ENCODE measurements around the gene RPL7L1.
"Not testable (repeated sequence)": the region's sequence is repeated elsewhere in the genome, so short reads cannot be mapped to it uniquely, and the experiment has no call there.

Gene RPL7L1

DNA sequence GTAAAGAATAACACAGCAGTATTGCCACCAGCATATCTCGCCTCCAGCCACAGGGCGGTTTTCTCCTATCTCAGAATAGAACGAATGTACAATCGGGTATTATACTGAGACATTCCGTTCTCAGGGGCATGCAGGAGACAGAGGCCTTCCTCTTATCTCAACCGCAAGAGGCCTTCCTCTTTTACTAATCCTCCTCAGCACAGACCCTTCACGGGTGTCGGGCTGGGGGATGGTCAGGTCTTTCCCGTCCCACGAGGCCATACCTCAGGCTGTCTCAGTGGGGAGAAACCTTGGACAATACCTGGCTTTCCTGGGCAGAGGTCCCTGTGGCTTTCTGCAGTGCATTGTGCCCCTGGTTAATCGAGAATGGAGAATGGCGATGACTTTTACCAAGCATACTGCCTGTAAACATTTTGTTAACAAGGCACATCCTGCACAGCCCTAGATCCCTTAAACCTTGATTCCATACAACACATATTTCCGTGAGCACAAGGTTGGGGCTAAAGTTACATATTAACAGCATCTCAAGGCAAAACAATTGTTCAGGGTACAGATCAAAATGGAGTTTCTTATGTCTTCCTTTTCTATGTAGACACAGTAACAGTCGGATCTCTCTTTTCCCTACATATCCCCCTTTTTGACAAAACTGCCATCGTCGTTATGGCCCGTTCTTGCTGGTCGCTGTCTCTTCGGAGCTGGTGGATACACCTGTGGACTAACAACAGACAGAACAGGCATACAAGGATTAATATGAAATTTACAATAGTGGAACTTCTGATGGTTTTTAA, 14.8 kb downstream of the RPL7L1 start:
- DNase-seq, result not testable (repeated sequence)

DNA sequence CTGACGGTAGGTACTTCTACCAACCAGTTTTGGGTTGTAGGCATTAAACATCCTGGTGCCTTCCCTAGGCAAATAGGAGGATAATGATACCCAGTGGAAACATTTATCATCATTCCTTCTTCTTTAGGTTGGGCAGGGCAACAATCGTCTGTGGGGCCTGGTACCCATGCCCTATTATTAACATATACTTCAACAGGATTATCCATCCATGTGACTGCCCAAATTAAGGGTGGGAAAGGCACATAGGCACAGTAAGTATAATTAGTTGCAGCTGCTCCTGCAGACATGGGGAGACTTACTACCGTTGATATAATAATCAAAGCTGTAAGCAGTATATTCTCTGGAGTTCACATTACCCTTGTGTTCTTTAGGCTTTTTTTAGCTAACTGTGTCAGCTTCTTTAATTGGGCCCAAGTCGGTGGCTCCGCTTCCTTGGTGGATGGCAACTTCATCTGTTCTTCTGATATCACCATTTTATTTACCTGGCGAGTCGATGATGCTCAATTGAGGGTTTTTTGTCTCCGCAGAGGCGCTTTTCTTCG, 16.8 kb downstream of the RPL7L1 start:
- DNase-seq, result no peak

DNA sequence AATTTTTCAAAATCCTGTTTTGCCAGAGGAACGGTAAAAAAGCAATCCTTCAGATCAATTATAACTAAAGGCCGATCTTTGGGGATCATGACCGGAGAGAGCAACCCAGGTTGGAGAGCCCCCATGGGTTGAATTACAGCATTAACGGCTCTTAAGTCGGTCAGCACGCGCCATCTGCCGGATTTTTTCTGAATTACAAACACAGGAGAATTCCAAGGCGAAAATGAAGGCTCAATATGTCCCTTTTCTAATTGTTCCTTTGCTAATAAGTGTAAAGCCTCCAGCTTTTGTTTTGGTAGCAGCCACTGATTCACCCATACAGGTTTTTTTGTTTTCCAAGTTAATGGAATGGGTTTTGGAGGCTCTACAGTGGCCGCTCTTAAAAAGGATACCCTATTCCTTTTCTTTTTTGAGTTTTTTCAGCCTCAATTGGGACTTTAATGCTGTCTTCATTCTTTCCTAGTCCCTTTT, 19.5 kb downstream of the RPL7L1 start:
- peak; percentile 24 for DNase-seq

DNA sequence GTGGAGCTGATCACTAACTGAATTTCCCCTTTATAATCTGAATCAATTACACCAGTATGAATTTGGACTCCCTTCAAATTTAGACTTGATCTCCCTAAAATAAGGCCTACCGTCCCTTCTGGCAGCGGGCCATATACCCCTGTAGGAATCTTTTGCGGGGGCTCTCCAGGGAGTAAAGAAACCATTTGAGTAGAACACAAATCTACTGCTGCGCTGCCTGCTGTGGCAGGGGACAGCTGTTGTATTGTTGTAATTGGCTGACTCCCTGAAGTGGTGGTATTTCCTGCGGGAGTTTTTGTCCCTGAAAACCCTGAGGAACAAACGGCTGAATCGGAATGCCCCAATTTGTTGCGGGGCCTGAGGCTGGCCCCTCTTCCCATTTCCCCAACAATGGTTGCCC, 20.5 kb downstream of the RPL7L1 start:
- DNase-seq, result no peak

DNA sequence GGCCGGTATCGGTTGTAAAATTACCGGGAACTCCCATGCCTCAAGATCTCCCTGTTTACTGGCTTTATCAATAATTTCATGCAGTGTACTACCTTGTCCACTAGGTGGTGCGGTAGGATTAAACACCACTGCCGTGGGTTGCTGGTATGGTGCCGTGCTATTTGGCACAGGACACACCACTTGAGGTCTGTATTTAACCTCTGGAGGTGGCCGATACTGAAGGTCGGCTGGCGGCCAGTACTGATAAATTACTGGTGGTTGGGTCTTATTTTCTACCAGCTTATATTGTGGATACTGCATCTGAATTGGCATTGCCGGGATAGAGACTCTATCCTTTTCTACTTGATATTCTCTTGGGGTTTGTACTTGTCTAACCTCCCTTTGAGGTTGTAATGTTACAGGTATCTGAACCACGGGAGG, 22.1 kb downstream of the RPL7L1 start:
- DNase-seq, result peak; percentile 51

DNA sequence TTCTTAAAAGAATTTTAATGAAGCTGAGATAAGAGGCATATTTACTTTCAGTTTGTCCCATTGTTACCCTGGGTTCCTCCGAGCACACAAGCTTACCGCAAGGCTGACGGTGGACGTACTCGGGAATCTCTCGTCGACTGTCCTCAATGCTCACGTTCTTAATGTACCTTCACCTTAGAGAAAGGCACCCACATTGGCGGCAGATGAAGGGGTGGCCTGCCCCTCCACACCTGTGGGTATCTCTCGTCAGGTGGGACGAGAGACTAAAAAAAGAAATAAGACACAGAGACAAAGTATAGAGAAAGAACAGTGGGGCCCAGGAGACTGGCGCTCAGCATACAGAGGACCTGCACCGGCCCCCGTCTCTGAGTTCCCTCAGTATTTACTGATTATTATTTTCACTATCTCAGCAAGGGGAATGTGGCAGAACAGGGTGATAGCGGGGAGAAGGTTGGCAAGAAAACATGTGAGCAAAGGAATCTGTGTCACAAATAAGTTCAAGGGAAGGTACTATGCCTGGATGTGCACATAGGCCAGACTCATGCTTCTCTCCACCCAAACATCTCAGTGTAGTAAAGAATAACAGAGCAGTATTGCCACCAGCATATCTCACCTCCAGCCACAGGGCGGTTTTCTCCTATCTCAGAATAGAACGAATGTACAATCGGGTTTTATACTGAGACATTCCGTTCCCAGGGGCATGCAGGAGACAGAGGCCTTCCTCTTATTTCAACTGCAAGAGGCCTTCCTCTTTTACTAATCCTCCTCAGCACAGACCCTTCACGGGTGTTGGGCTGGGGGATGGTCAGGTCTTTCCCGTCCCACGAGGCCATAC, 23.2 kb downstream of the RPL7L1 start:
- DNase-seq, result not testable (repeated sequence)

DNA sequence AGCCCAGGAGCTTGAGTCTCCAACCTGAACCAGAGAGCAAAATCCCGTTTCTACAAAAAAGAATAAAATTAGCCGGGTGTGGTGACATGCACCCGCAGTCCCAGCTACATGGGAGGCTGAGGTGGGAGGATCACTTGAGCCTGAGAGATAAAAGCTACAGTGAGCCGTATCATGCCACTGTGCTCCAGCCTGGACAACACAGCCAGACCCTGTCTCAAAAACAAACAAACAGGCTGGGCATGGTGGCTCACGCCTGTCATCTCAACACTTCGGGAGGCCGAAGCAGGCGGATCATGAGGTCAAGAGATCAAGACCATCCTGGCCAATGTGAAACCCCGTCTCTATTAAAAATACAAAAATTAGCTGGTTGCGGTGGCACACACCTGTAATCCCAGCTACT, 25.1 kb downstream of the RPL7L1 start:
- DNase-seq, result no peak

DNA sequence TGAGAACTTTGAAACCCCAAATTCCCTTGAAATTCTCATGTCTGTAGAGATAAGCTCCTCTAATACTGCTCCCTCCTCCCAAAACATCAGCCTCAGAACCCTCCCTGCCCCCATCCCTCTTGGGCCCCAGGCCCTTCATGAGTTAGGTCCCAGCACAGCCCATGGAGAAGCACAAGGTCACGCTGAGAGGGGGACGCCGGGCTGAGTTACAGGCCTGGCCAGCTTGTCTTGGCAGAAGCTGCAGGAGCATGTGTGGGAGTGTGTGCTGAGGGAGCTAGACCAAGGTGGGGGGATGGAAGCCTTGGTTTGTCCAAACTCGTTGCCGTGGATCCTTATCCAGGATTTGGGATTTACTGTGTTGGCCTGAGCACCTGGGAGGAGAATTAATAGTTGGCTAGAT, 27.9 kb downstream of the RPL7L1 start:
- no peak for DNase-seq

DNA sequence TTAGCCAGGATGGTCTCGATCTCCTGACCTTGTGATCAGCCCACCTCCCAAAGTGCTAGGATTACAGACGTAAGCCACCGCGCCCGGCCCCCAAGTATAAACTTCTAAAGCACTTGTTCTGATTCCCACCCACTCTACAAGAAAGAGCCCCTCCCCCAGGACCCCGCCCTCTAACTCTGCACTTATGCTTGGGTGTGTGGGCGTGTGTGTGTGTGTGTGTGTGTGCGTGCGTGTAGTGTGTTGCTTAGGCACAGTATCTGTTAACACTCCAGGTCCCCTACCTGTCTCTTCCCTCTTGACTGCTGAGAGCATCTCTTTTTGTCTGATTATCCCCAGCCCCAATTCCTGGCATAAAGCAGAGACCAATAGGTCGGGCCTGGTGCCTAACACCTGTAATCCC, 30.4 kb downstream of the RPL7L1 start:
- no peak for DNase-seq

DNA sequence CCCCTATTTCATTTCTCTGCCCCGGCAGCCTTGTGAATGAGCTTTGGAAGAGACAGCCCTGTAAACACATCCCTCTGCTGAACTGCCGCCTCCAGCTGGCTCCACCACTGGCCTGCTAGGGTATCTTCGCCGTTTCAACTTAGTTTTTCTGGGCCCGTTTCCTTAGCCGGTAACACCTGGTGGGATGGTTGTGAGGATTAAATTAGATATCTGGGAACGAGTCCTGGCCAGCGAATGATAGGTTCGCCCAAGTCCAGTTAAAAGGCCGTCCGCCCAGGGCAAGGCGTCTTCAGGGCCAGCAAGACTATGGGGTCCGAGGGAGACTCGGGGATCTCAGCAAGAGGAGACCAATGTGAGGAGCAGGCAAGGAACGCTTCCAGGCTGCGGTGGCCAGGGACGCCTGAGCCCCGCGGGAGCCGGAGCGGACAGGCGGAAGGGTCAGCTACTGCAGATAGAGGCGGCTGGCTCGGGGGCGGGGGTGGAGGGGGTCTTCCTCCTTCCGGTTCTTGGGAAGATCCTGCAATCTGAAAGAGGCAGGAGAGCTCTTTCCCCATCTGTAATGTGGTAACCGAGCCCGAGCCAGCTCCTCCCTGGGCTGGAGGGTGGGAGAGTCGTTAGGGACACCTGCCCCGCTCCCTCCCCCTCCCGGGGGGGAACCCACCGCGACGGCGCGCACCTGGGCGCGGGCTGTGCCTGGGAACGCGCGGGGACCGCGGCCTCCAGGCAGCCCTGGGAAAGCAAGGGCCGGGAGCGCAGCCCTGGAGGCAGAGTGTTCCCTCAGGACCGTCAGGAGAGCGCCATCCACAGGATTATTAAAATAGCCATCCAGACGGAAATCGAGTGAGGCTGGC, 32.0 kb downstream of the RPL7L1 start:
- no peak for DNase-seq

DNA sequence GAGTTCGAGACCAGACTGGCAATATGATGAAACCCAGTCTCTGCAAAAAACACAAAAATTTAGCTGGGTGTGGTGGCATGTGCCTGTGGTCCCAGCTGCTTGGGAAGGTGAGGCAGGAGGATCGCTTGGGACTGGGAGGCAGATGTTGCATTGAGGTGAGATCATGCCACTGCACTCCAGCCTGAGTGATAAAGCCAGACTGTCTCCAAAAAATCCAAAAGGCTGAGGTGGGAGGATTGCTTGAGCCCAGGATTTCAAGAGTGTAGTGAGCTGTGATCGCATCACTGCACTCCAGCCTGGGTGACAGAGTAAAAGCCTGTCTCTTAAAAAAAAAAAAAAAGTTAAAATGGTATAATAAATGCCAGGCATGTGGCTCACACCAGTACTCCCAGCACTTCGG, 35.1 kb downstream of the RPL7L1 start:
- DNase-seq, result no peak

DNA sequence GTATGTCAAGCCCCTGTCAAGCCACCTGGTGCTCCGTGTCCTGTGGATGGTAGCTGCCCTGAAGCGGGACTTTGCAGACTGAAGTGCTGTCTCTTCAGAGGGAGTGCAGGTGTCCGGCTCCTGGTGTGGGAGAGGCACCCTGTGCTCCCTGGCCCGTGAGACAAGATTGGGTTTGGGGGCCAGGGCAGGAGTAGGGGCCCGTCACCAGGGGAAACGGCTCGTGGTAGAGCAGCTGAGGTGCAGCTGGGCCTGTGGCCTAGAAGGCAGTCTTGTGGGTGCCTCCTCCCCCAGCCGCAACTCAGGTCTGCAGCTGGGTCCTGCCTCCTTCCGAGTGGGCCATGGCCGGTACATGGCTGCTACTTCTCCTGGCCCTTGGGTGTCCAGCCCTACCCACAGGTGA, 36.3 kb downstream of the RPL7L1 start, which contains the start of gene PTCRA:
PTCRA (plus strand) TSS at position 322 of the 400 bp plus-strand sequence; CDS start at position 339, 17 bp downstream.
- DNase-seq, result no peak

DNA sequence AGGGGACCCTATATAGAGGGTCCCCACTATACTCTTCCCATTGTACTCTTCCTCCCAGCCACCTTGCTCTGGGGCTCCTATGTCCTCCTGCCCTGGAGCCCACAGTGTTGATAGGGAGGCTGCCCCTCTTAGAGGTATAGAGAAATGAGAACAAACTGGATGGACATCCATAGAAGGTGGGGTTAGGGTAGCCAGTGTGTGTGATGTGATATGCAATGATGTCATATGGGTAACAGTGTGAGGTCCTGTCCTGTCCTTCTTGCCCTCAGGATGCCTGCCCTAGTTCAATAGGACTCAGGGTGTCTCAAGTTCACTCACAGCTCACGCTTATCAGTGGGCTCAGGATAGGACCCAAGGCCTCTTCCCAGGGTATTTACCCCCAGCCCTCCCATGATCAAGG, 36.9 kb downstream of the RPL7L1 start:
- DNase-seq, result no peak

DNA sequence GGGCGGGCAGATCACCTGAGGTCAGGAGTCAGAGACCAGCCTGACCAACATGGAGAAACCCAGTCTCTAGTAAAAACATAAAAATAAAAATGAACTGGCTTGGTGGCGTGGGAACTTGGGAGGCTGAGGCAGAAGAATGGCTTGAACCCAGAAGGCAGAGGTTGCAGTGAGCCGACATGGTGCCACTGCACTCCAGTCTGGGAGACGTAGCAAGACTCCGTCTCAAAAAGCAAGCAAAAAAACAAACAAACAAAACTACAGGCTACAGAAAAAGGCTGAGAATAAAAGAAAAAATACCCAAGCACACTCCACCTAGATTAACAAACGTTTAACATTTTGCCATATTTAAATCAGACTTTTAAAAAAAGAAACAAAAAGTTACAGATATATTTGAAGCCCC, 42.4 kb downstream of the RPL7L1 start:
- DNase-seq, result no peak

DNA sequence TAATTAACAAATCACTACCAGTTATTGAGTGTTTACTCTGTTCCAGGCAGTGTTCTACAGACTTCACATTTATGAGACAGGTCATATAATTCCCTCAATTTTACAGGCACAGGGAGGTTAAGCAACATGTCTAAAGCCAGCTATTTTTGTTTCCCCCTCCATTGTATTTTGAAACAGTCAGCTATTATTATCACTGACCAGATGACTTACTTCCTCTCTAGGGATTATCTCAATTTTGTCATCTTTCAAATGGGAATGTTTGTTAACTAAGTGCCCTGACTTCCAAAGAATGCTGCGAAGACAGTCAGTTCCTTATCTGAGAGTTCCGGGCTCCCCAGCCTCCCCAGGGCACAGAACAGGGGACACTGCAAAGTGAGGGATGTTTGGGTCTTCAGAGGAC, 44.2 kb downstream of the RPL7L1 start:
- DNase-seq, result peak; percentile 4

DNA sequence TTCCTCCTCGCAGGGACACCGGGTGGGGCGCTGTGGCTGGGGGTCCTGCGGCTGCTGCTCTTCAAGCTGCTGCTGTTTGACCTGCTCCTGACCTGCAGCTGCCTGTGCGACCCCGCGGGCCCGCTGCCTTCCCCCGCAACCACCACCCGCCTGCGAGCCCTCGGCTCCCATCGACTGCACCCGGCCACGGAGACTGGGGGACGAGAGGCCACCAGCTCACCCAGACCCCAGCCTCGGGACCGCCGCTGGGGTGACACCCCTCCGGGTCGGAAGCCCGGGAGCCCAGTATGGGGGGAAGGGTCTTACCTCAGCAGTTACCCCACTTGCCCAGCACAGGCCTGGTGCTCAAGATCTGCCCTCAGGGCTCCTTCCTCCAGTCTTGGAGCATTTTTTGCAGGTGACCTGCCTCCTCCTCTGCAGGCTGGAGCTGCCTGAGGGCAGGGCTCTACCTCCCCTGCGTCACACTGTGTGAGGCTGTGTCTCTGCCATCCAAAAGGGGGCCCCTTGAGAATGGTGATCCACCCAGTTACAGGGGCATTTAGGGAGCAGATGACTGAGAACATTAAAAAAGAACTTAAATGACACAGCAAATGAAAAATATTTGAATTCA, 45.9 kb downstream of the RPL7L1 start:
- no peak for DNase-seq

DNA sequence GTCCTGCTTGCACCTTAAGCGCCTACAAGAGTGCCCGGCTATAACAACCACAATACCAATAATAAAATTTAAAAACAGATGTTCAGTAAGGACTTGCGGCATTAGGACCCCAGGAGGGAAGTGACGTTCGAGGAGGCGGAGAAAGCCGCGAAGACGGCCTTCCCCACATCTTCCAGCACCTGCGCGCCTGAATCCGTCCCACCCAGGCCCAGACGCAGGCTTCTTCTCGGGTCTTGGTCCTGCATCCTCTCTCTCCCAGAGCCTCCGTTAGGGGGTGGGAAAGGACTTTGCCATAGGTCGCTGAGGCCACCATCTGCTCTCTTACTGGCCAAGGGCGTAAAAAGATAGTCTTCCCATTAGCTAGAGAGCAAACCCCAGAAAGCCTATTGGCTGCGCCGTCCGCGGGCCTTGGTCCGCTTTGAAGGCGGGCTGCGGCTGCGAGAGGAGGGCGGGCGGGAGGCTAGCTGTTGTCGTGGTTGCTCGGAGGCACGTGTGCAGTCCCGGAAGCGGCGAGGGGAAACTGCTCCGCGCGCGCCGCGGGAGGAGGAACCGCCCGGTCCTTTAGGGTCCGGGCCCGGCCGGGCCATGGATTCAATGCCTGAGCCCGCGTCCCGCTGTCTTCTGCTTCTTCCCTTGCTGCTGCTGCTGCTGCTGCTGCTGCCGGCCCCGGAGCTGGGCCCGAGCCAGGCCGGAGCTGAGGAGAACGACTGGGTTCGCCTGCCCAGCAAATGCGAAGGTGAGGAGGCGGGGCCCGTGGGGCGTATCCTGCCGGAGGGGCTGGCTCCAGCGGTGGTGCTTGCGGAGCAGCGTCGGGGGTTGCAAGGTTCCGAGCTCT, 49.8 kb downstream of the RPL7L1 start, which contains the start of gene CNPY3:
CNPY3 (plus strand) TSS at position 495 of the 835 bp plus-strand sequence; CDS start at position 586, 91 bp downstream.
- peak; percentile 99 for DNase-seq

DNA sequence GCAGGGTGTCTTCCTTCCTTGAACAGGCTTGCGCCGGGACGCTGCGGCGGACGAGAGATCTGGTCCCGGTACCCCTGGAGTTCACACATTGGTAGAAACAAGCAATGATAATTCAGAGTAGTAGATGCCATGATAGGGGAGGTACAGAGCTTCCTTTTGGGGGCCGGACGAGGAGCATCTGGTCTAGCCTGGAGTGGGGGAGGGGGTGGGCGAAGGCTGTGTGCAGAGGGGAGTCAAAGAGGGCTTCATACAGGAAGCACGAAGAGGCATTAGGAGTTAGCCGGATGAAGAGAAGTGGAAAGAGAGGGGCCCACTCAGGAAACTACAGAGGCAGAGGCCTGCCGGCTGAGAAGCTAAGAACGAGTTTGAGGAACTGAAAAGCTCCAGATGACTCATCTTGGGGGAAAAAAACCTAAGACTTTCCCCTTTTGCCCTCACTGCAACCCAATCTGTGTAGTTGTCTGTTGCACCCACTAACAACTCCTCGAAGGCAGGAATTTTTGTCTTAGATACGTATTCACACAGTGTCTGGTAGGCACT, 50.5 kb downstream of the RPL7L1 start:
- peak; percentile 47 for DNase-seq

DNA sequence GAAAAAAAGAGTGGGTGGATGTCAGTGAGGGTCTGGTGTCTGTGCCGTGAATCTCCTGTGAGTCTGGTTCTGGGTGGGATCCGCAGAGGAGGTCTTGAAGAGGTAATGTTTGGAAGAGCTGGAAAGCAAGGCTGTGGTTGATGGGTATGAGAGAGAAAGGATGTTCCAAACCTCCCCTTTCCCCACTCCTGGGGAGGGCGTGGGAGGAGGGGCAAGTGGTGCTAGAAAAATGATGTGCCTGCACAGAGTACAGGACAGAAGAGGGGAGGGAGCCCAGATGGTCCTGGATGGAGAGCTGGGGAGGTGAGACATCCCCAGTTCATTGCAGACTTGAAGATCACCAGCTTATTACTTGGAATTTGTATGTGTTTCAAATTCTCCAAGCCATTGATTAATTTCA, 53.0 kb downstream of the RPL7L1 start:
- DNase-seq, result no peak

DNA sequence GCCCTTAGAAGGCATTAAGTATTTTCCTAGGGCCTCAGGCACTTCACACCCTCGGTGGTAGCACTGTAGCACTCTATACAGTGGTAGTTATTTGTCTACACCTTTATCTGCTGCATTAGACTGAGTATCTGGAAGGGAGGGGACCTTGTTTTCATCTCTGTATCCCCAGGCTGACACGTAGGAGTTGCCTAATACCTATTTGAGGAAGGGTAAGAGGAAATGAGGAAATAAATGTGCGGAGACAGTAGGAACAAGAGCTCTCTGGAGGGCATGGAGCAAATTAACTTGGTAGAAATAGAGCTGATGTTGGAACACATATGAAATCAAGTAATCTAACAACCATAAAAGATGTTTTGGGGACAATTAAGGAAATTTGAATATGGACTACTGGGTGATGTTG, 53.8 kb downstream of the RPL7L1 start:
- no peak for DNase-seq

DNA sequence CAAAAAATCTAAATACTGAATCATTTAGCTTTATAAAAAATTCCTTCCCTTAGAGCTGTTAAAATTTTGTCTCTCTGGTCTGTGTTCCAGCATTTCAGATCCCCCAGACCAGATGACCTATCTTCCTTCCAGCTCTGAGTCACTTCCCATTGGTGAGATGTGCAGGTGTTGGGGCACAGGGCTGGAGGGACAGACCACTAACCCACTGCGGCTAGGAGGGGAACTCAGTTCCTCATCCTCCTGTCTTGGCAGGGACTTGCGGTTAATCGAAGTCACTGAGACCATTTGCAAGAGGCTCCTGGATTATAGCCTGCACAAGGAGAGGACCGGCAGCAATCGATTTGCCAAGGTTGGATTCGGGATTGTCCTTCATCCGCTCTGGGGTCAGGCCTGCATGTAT, 55.9 kb downstream of the RPL7L1 start:
- DNase-seq, result no peak

Measured in NCI-H226 (cell line).